A549 (cell line): ENCODE data around the gene ARFGEF3. TPM values are rescaled to one million over a fixed set of nuclear protein-coding genes. Genes with fewer than 3 reads are reported as not detected.

ENCODE experiments used
- ATAC-seq, 2 experiments: fragments of 200-7000 bp in 1 of 2; fragments of >200 bp in 1 of 2; cut with Nextera tagmentation in 1 of 2; cut with Tn5 transposase in 1 of 2; 3 replicates each; pipeline versions ENCODE4 v1.8.0 to v1.9.1; 2018 to 2020; ENCODE audit warnings: mild to moderate bottlenecking in 1 of 2, moderate library complexity in 1 of 2
- CTCF ChIA-PET: fragments of 300-600 bp; sonication (Branson Sonifier 250); formaldehyde crosslinking; extraction: SDS; loops from one replicate; lab custom pipeline; 2021; ENCODE audit warnings: antibody characterized with exemption, inconsistent platforms; lab: Yijun Ruan, JAX
- POLR2A ChIA-PET: fragments of 350-600 bp; formaldehyde crosslinking; extraction: SDS; loops from one replicate; lab custom pipeline; 2021; ENCODE audit warnings: antibody characterized with exemption, inconsistent platforms; lab: Yijun Ruan, JAX
- DNase-seq, 2 experiments: peaks; one replicate each; pipeline versions ENCODE4 v3.0.0 to v3.0.0-alpha.2; 2011 to 2016; ENCODE audit warnings: low read depth in 1 of 2, low spot score in 1 of 2
- FAIRE-seq: peaks from 2 replicates; lab custom pipeline; 2011; peaks lifted over from hg19 to GRCh38; lab: Jason Lieb, UNC
- H3K27ac ChIP-seq, 2 experiments: fragments of >200 bp; sonication (Bioruptor Twin); formaldehyde crosslinking; 3 replicates each; pipeline ENCODE4 v1.5.1; 2016 to 2017
- H3K4me1 ChIP-seq: fragments of >200 bp; sonication (Bioruptor Twin); formaldehyde crosslinking; 3 replicates; pipeline ENCODE4 v1.6.1; 2016
- H3K4me2 ChIP-seq: fragments of >200 bp; sonication (Bioruptor Twin); formaldehyde crosslinking; 3 replicates; pipeline ENCODE4 v1.6.1; 2016
- H3K4me3 ChIP-seq: fragments of >200 bp; sonication (Bioruptor Twin); formaldehyde crosslinking; 3 replicates; pipeline ENCODE4 v1.5.1; 2016
- H3K9me3 ChIP-seq: fragments of >200 bp; sonication (Bioruptor Twin); formaldehyde crosslinking; 3 replicates; pipeline ENCODE4 v1.6.1; 2016
- CTCF ChIP-seq: fragments of >200 bp; sonication (Bioruptor Twin); formaldehyde crosslinking; IDR thresholded peaks from 3 replicates; pipeline ENCODE4 v1.5.1; 2016
- EHF ChIP-seq: fragments of 250-450 bp; sonication (Bioruptor Pico); IDR thresholded peaks from 2 replicates; pipeline ENCODE4 v1.5.0; 2020; ENCODE audit warnings: mild to moderate bottlenecking
- EP300 ChIP-seq, 2 experiments: fragments of >200 bp; sonication (Bioruptor Twin); formaldehyde crosslinking; IDR thresholded peaks; 2 replicates in 1 of 2; 3 replicates in 1 of 2; pipeline ENCODE4 v1.6.1; 2016 to 2017
- FOXS1 ChIP-seq: fragments of 250-450 bp; sonication (Bioruptor Pico); IDR thresholded peaks from 2 replicates; pipeline ENCODE4 v1.5.0; 2020; ENCODE audit warnings: mild to moderate bottlenecking, moderate library complexity
- GATA3 ChIP-seq: IDR thresholded peaks from 2 replicates; pipeline ENCODE4 v1.6.1; 2012; ENCODE audit warnings: borderline replicate concordance
- JUN ChIP-seq, 2 experiments: fragments of >200 bp; sonication (Bioruptor Twin); formaldehyde crosslinking; IDR thresholded peaks; 2 replicates in 1 of 2; 3 replicates in 1 of 2; pipeline ENCODE4 v1.6.1; 2016 to 2017
- JUNB ChIP-seq: fragments of >200 bp; sonication (Bioruptor Twin); formaldehyde crosslinking; IDR thresholded peaks from 2 replicates; pipeline ENCODE4 v1.6.1; 2016
- KDM1A ChIP-seq: fragments of 200-600 bp; sonication (generic); IDR thresholded peaks from 2 replicates; pipeline ENCODE4 v1.6.1; 2016; ENCODE audit warnings: low read depth, mild to moderate bottlenecking
- MYC ChIP-seq: IDR thresholded peaks from 2 replicates; pipeline ENCODE4 v1.6.1; 2012; ENCODE audit warnings: mild to moderate bottlenecking, inconsistent platforms, low read length, improper control_type of control experiment, borderline replicate concordance
- NPAS2 ChIP-seq: fragments of 250-450 bp; sonication (Bioruptor Pico); IDR thresholded peaks from 2 replicates; pipeline ENCODE4 v1.8.0; 2022; ENCODE audit warnings: mild to moderate bottlenecking, moderate library complexity, borderline replicate concordance
- POLR2AphosphoS2 ChIP-seq: conservative IDR thresholded peaks from 2 replicates; pipeline ENCODE4 v1.6.1; 2012; ENCODE audit warnings: low read length, improper control_type of control experiment, inconsistent platforms
- RARB ChIP-seq: fragments of 250-450 bp; sonication (Bioruptor Pico); IDR thresholded peaks from 2 replicates; pipeline ENCODE4 v1.8.0; 2021; ENCODE audit warnings: mild to moderate bottlenecking, moderate library complexity
- RCOR1 ChIP-seq: fragments of 150-350 bp; IDR thresholded peaks from 2 replicates; pipeline ENCODE4 v1.6.1; 2014; ENCODE audit warnings: antibody characterized with exemption, low read length, low read depth
- RNF2 ChIP-seq: fragments of 200-600 bp; sonication (generic); IDR thresholded peaks from 2 replicates; pipeline ENCODE4 v1.6.1; 2016; ENCODE audit warnings: low read depth, mild to moderate bottlenecking, antibody characterized with exemption, moderate library complexity, borderline replicate concordance
- ZFP36 ChIP-seq: fragments of 450-650 bp; IDR thresholded peaks from 2 replicates; pipeline ENCODE4 v1.6.1; 2014; ENCODE audit warnings: borderline replicate concordance; ENCODE audit not compliant: partially characterized antibody
- WGBS: methylation state at CpG from one replicate; pipeline ENCODE4 v1.1.6; 2017; ENCODE audit errors: missing lambda C conversion rate; 5-methylcytosine and 5-hydroxymethylcytosine counted together
- polyA plus RNA-seq, 4 experiments: library from polyadenylated mRNA; depleted of rRNA in 3 of 4; stranded (reverse); fragments of >200 nt; fragmentation: RNase III in 1 of 4; extraction: RNeasy Plus Mini Kit Qiagen cat#74134 plus additional on column Dnase treatment in 1 of 4; gene quantifications; 2 replicates in 3 of 4; 3 replicates in 1 of 4; pipeline ENCODE4 v1.2.3, GENCODE V29; 2011 to 2017
- TF ChIP-seq, protein P1 (sequence below): fragments of 200-600 bp; sonication (generic); IDR thresholded peaks from 2 replicates; pipeline ENCODE4 v1.6.1; 2016; ENCODE audit warnings: antibody characterized with exemption, mild to moderate bottlenecking, moderate library complexity

Gene ARFGEF3
- polyA plus RNA-seq, 2 of the 4 experiments (the other 2 are of a cell fraction): 0.15 to 0.83 TPM

DNA sequence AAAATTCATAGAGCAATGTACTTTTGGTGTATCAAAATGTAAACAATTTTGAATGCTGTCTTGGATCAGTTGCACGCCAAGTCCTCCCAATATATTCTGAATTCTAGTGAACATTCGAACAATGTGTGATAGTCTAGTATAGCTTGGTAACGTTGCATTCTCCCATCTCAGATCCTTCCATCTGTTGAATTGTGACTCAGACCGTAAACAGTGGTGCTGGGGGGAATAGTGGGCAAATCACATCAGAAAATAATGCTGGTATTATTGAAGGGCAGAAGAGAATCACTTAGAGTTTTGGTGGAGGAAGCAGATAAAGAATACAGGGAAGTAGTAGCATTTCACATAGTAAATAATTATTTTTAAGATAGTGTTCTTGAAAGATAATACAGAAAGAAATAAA lies 102.2 kb downstream of the ARFGEF3 start:
- FAIRE-seq: no peak
- no peaks in the 10 kb centered on the region for H3K4me1 ChIP-seq
- WGBS: 79% methylated on average over 4 of the region's 4 CpGs
- no peaks in the 10 kb centered on the region for H3K9me3 ChIP-seq
- ATAC-seq: no peak
- H3K27ac ChIP-seq: no peak overlapping the region
- ChIA-PET CTCF (no interaction called here), POLR2A (no interaction called here)
- DNase-seq: no peak
- no peak overlapping the region for H3K4me2 ChIP-seq
- TF ChIP-seq KDM1A: no peak
- H3K4me3 ChIP-seq: no peak overlapping the region

- Histone ChIP-seq H3K9me3 (no peaks in the 10 kb centered on the region), H3K4me2 (no peak overlapping the region), H3K27ac (no peak overlapping the region), H3K4me3 (no peak overlapping the region), H3K4me1 (no peaks in the 10 kb centered on the region)
- ChIA-PET CTCF (no interaction called here), POLR2A (no interaction called here)
- no peak for ATAC-seq
- TF ChIP-seq MYC (no peak), NPAS2 (CRISPR knock-in tag) (no peak), RCOR1 (no peak), JUN (IDR thresholded peaks at IDR 0.05) (no peak), POLR2AphosphoS2 (no peak), JUNB (no peak), GATA3 (no peak)
- no peak for FAIRE-seq
- DNase-seq: no peak
Measured at GRCh38 chr6:138264372-138264880, 102.7 kb downstream of the ARFGEF3 start.

DNA sequence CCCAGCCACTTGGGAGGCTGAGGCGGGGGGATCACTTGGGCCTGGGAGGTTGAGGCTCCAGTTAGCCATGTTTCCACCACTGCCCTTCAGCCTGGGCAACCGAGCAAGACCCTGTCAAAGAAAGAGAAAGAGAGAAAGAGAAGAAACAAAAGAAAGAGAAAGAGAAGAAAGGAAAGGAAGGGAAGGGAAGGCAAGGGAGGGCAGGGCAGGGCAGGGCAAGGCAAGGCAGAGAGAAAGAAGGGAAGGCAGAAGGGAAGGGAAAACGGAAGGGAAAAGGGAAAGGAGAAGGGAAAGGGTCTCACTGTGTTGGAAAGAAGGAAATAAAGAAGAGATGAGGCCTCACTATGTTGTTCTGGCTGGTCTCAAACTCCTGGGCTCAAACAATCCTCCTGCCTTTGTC lies 104.4 kb downstream of the ARFGEF3 start:
- DNase-seq: no peak
- CTCF ChIA-PET: no interaction called here
- Histone ChIP-seq H3K27ac (no peak overlapping the region), H3K4me2 (no peak overlapping the region), H3K4me1 (no peaks in the 10 kb centered on the region), H3K9me3 (no peaks in the 10 kb centered on the region), H3K4me3 (no peak overlapping the region)
- no peak for ATAC-seq
- POLR2A ChIA-PET: no interaction called here
- WGBS: 50% methylated on average over 3 of the region's 3 CpGs
- TF ChIP-seq CTCF (no peak), JUN (IDR thresholded peaks at IDR 0.05) (no peak), FOXS1 (CRISPR knock-in tag) (no peak), RNF2 (no peak), RARB (CRISPR knock-in tag) (no peak), ZFP36 (no peak), EHF (CRISPR knock-in tag) (no peak), EP300 (IDR thresholded peaks at IDR 0.05) (no peak)
- TF ChIP-seq, protein P1, sequence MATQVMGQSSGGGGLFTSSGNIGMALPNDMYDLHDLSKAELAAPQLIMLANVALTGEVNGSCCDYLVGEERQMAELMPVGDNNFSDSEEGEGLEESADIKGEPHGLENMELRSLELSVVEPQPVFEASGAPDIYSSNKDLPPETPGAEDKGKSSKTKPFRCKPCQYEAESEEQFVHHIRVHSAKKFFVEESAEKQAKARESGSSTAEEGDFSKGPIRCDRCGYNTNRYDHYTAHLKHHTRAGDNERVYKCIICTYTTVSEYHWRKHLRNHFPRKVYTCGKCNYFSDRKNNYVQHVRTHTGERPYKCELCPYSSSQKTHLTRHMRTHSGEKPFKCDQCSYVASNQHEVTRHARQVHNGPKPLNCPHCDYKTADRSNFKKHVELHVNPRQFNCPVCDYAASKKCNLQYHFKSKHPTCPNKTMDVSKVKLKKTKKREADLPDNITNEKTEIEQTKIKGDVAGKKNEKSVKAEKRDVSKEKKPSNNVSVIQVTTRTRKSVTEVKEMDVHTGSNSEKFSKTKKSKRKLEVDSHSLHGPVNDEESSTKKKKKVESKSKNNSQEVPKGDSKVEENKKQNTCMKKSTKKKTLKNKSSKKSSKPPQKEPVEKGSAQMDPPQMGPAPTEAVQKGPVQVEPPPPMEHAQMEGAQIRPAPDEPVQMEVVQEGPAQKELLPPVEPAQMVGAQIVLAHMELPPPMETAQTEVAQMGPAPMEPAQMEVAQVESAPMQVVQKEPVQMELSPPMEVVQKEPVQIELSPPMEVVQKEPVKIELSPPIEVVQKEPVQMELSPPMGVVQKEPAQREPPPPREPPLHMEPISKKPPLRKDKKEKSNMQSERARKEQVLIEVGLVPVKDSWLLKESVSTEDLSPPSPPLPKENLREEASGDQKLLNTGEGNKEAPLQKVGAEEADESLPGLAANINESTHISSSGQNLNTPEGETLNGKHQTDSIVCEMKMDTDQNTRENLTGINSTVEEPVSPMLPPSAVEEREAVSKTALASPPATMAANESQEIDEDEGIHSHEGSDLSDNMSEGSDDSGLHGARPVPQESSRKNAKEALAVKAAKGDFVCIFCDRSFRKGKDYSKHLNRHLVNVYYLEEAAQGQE: no peak
- FAIRE-seq: no peak
